IMR-90 (cell line): Measurements from ENCODE around the gene ARHGEF3. TPM values are rescaled to one million over a fixed set of nuclear protein-coding genes. Genes with fewer than 3 reads are reported as not detected.

Experiments used
- ATAC-seq: fragments of 200-7000 bp; cut with Tn5 transposase; 2 replicates; pipeline ENCODE4 v1.9.1; 2020; ENCODE audit warnings: low read depth, mild to moderate bottlenecking, moderate library complexity
- BruUV-seq: library from RNA; stranded (reverse); fragments of 400-500 nt; replicated peaks from 2 replicates; lab custom pipeline; 2021; lab: Mats Ljungman, UMichigan
- CTCF ChIA-PET: fragments of 300-600 bp; formaldehyde crosslinking; extraction: SDS; loops from one replicate; lab custom pipeline; 2021; ENCODE audit warnings: antibody characterized with exemption; lab: Yijun Ruan, JAX
- POLR2A ChIA-PET: fragments of 300-600 bp; sonication (Branson Sonifier 250); formaldehyde crosslinking; loops from one replicate; lab custom pipeline; 2022; ENCODE audit warnings: antibody characterized with exemption; ENCODE audit not compliant: unreplicated experiment; lab: Charles Lee
- DNase-seq: peaks from one replicate; pipeline ENCODE4 v3.0.0; 2013
- H2AFZ ChIP-seq: replicated peaks from 2 replicates; pipeline ENCODE3; 2013; ENCODE audit warnings: low read length, mild to moderate bottlenecking; ENCODE audit not compliant: poor library complexity
- H2AK5ac ChIP-seq: 2 replicates; pipeline ENCODE4 v1.6.1; 2013; ENCODE audit warnings: low read depth, low read length, inconsistent platforms
- H2AK9ac ChIP-seq: replicated peaks from 2 replicates; pipeline ENCODE3; 2013; ENCODE audit warnings: mild to moderate bottlenecking, low read depth, low read length, moderate library complexity; ENCODE audit not compliant: poor library complexity
- H2BK120ac ChIP-seq: 2 replicates; pipeline ENCODE4 v1.6.1; 2013; ENCODE audit warnings: low read depth, low read length, inconsistent platforms
- H2BK15ac ChIP-seq: 3 replicates; pipeline ENCODE4 v1.6.1; 2013; ENCODE audit warnings: low read depth, low read length, inconsistent platforms
- H2BK20ac ChIP-seq: 2 replicates; pipeline ENCODE4 v1.6.1; 2013; ENCODE audit warnings: low read depth, mild to moderate bottlenecking, inconsistent platforms, low read length, moderate library complexity
- H2BK5ac ChIP-seq: 2 replicates; pipeline ENCODE4 v1.6.1; 2013; ENCODE audit warnings: mild to moderate bottlenecking, low read depth, low read length, inconsistent platforms; ENCODE audit not compliant: poor library complexity, severe bottlenecking
- H3K14ac ChIP-seq: replicated peaks from 2 replicates; pipeline ENCODE4 v1.6.1; 2013; ENCODE audit warnings: low read depth, low read length, inconsistent platforms
- H3K18ac ChIP-seq: 2 replicates; pipeline ENCODE4 v1.6.1; 2013; ENCODE audit warnings: low read depth, low read length, control low read depth
- H3K23ac ChIP-seq: 2 replicates; pipeline ENCODE4 v1.6.1; 2013; ENCODE audit warnings: low read depth, low read length, inconsistent platforms
- H3K27ac ChIP-seq: 2 replicates; pipeline ENCODE4 v1.5.1; 2013; ENCODE audit warnings: mild to moderate bottlenecking, control low read depth, low read length; ENCODE audit not compliant: insufficient read depth
- H3K27me3 ChIP-seq: 2 replicates; pipeline ENCODE4 v1.6.1; 2013; ENCODE audit warnings: low read length; ENCODE audit not compliant: control insufficient read depth, insufficient read depth
- H3K36me3 ChIP-seq: 2 replicates; pipeline ENCODE4 v1.6.1; 2013; ENCODE audit warnings: low read length, mixed read lengths; ENCODE audit not compliant: control insufficient read depth, insufficient read depth
- H3K4ac ChIP-seq: 2 replicates; pipeline ENCODE4 v1.6.1; 2013; ENCODE audit warnings: low read depth, low read length, inconsistent platforms
- H3K4me1 ChIP-seq: 2 replicates; pipeline ENCODE4 v1.6.1; 2013; ENCODE audit warnings: low read length, mixed read lengths; ENCODE audit not compliant: control insufficient read depth, insufficient read depth
- H3K4me2 ChIP-seq: 2 replicates; pipeline ENCODE4 v1.6.1; 2013; ENCODE audit warnings: low read depth, mild to moderate bottlenecking, control low read depth, low read length, moderate library complexity
- H3K4me3 ChIP-seq: 2 replicates; pipeline ENCODE4 v1.5.1; 2013; ENCODE audit warnings: low read depth, mild to moderate bottlenecking, control low read depth, low read length, moderate library complexity; ENCODE audit not compliant: insufficient read depth
- H3K56ac ChIP-seq: 2 replicates; pipeline ENCODE4 v1.6.1; 2013; ENCODE audit warnings: low read length, inconsistent platforms; ENCODE audit not compliant: insufficient read depth; ENCODE audit errors: extremely low read depth
- H3K79me1 ChIP-seq, 2 experiments: 2 replicates each; pipeline ENCODE4 v1.6.1; 2013; ENCODE audit warnings: low read length in 2 of 2, inconsistent platforms in 1 of 2, low read depth in 1 of 2
- H3K9ac ChIP-seq: 2 replicates; pipeline ENCODE4 v1.6.1; 2013; ENCODE audit warnings: low read depth, low read length, control low read depth
- H3K9me1 ChIP-seq: 2 replicates; pipeline ENCODE4 v1.6.1; 2013; ENCODE audit warnings: low read length, inconsistent platforms; ENCODE audit not compliant: insufficient read depth
- H3K9me3 ChIP-seq: 2 replicates; pipeline ENCODE4 v1.6.1; 2013; ENCODE audit warnings: low read length; ENCODE audit not compliant: control insufficient read depth, insufficient read depth
- H4K20me1 ChIP-seq: 2 replicates; pipeline ENCODE4 v1.6.1; 2013; ENCODE audit warnings: low read length, inconsistent platforms; ENCODE audit not compliant: insufficient read depth
- H4K5ac ChIP-seq: 2 replicates; pipeline ENCODE4 v1.6.1; 2013; ENCODE audit warnings: mild to moderate bottlenecking, low read depth, low read length, control low read depth
- H4K8ac ChIP-seq, 2 experiments: 2 replicates each; pipeline ENCODE4 v1.6.1; 2013; ENCODE audit warnings: low read depth in 2 of 2, low read length in 2 of 2, control low read depth in 1 of 2, inconsistent platforms in 1 of 2
- H4K91ac ChIP-seq: 2 replicates; pipeline ENCODE4 v1.6.1; 2013; ENCODE audit warnings: low read depth, low read length, inconsistent platforms; ENCODE audit not compliant: insufficient read depth
- BHLHE40 ChIP-seq: fragments of 150-350 bp; IDR thresholded peaks from 2 replicates; pipeline ENCODE4 v1.6.1; 2016; ENCODE audit warnings: mild to moderate bottlenecking, low read depth, low read length
- CTCF ChIP-seq: conservative IDR thresholded peaks from 2 replicates; pipeline ENCODE4 v1.5.1; 2012; ENCODE audit warnings: mild to moderate bottlenecking, low read depth, low read length, improper control_type of control experiment
- FOS ChIP-seq: fragments of 150-350 bp; IDR thresholded peaks from 2 replicates; pipeline ENCODE4 v1.6.1; 2016; ENCODE audit warnings: low read depth, low read length
- MXI1 ChIP-seq: IDR thresholded peaks from 2 replicates; pipeline ENCODE4 v1.6.1; 2012; ENCODE audit warnings: low read depth, mild to moderate bottlenecking, low read length, moderate library complexity, borderline replicate concordance
- POLR2A ChIP-seq: IDR thresholded peaks from 2 replicates; pipeline ENCODE4 v1.6.1; 2012; ENCODE audit warnings: mild to moderate bottlenecking, low read depth, low read length
- RAD21 ChIP-seq: IDR thresholded peaks from 2 replicates; pipeline ENCODE4 v1.6.1; 2012; ENCODE audit warnings: low read length, improper control_type of control experiment
- dilution Hi-C: fragments of 300-500 bp; cut with HindIII; formaldehyde crosslinking; loops from one replicate; pipeline ENCODE4 v1.14.3; 2018; ENCODE audit warnings: low sequenced_read_pairs; ENCODE audit not compliant: unreplicated experiment
- in situ Hi-C: fragments of 300-500 bp; cut with MboI; formaldehyde crosslinking; loops from 3 replicates; pipeline ENCODE4 v1.14.3; 2019; ENCODE audit warnings: low sequenced_read_pairs, inconsistent platforms, mixed read lengths
- intact Hi-C: fragments of 100-400 bp; cut with micrococcal nuclease; formaldehyde crosslinking; loops from 2 replicates; pipeline ENCODE4 v1.10.0; 2022
- polyA plus RNA-seq, 3 experiments: library from polyadenylated mRNA; depleted of rRNA; stranded (reverse); fragments of >200 nt; gene quantifications; 2 replicates each; pipeline ENCODE4 v1.2.3, GENCODE V29; 2012; ENCODE audit warnings: low replicate concordance in 1 of 3
- total RNA-seq: library from RNA; depleted of rRNA; stranded (reverse); fragments of >200 nt; gene quantifications from 2 replicates; pipeline ENCODE4 v1.2.3, GENCODE V29; 2012
- TF ChIP-seq, protein P1 (sequence below): fragments of 150-350 bp; IDR thresholded peaks from 2 replicates; pipeline ENCODE4 v1.6.1; 2017; ENCODE audit warnings: mild to moderate bottlenecking, antibody characterized with exemption, low read length, low read depth

Gene ARHGEF3
- total and polyA plus RNA-seq, 2 of the 4 experiments (the other 2 are of a cell fraction) = 2.1 to 2.3 TPM

GRCh38 chr3:56773986-56774385 lies 27.8 kb downstream of the ARHGEF3 start:
- Histone ChIP-seq H3K18ac (no peak overlapping the region), H2AK9ac (no peak overlapping the region), H3K27me3 (no peaks in the 10 kb centered on the region; the same call in 1 of the 2 replicates), H3K9me1 (no peaks in the 10 kb centered on the region; the same call in 1 of the 2 replicates), H3K27ac (no peak overlapping the region), H2BK5ac (no peak overlapping the region), H3K23ac (no peak overlapping the region), H4K20me1 (no peaks in the 10 kb centered on the region), H3K4ac (no peak overlapping the region), H3K14ac (no peak overlapping the region), H3K79me1 (no peaks in the 10 kb centered on the region), H4K91ac (no peak overlapping the region), H3K9ac (no peak overlapping the region), H4K8ac (no peak overlapping the region), H3K4me1 (peaks cover 4% of the 10 kb centered on the region; the same call in 1 of the 2 replicates), H3K9me3 (no peaks in the 10 kb centered on the region), H2BK20ac (no peak overlapping the region), H4K5ac (no peak overlapping the region), H2AK5ac (no peak overlapping the region), H2BK120ac (no peak overlapping the region), H3K56ac (no peak overlapping the region), H3K4me3 (no peak overlapping the region), H2AFZ (no peak overlapping the region), H2BK15ac (no peak overlapping the region), H3K36me3 (no peaks in the 10 kb centered on the region), H3K4me2 (no peak overlapping the region)
- TF ChIP-seq CTCF = no peak
- TF ChIP-seq RAD21 = no peak
- TF ChIP-seq POLR2A = no peak
- TF ChIP-seq, protein P1, sequence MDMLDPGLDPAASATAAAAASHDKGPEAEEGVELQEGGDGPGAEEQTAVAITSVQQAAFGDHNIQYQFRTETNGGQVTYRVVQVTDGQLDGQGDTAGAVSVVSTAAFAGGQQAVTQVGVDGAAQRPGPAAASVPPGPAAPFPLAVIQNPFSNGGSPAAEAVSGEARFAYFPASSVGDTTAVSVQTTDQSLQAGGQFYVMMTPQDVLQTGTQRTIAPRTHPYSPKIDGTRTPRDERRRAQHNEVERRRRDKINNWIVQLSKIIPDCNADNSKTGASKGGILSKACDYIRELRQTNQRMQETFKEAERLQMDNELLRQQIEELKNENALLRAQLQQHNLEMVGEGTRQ = no peak
- TF ChIP-seq FOS = no peak
- no peak for TF ChIP-seq BHLHE40
- TF ChIP-seq MXI1 = no peak
- CTCF ChIA-PET = no interaction called here
- no TSS peak for BruUV-seq
- intact Hi-C loops = no loop called here
- in situ Hi-C loops = no loop called here
- dilution Hi-C loops = no loop called here
- POLR2A ChIA-PET = no interaction called here
- ATAC-seq (no peak), DNase-seq (no peak)
